ENCODE results near the gene PTPRZ1.

The PTPRZ1 gene

DNA sequence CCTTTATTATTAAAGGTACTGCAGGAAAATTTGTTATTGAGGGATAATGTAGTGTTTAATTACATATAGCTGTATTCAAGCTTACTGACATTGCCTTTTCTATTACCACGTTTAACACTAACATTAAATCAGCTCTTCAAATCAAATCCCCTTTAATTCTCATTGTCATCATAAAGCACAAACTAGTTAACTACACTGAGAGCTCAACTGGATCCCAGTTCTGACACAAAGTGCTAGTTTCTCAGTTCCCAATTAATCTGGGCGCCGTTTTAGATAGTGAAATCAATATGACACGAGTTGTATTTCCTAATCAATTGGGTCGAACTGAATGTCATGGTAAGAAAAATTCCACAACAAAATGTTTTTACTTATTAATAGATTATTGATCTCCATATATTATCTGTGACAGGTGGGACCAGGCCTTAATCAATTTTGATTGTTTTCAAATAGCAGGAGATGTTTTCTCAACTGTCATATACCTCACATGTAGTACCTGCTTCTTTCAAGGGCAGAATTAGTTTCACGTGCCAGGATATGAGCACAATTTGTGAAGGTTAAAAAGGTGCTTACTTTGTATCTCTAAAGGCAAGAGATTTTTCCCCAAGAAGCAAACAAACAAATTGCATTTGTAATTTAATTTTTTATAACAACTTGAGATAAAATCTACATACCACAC, 200.1 kb downstream of the PTPRZ1 start:
- ATAC-seq (replicated peaks; ENCODE audit: extremely low read depth, poor library complexity, severe bottlenecking) = no peak
- Mint-ChIP-seq H3K9me3 (peaks cover 5% of the 10 kb centered on the region), H3K4me1 (no peaks in the 10 kb centered on the region), H3K27ac (ENCODE audit: low read depth) (no peak overlapping the region), H3K4me3 (no peak overlapping the region), H3K36me3 (ENCODE audit: insufficient read depth) (no peaks in the 10 kb centered on the region), H3K27me3 (no peaks in the 10 kb centered on the region)
- no peak for DNase-seq (ENCODE audit: low spot score in 2 of 2)

- DNase-seq (ENCODE audit: low spot score in 2 of 2) = no peak
- no peaks in the 10 kb centered on the region for H3K4me1 Mint-ChIP-seq
- ATAC-seq (replicated peaks; ENCODE audit: extremely low read depth, poor library complexity, severe bottlenecking) = no peak
- H3K4me3 Mint-ChIP-seq = no peak overlapping the region
- no peak overlapping the region for H3K27ac Mint-ChIP-seq (ENCODE audit: low read depth)
- peaks cover 5% of the 10 kb centered on the region for H3K9me3 Mint-ChIP-seq
- H3K36me3 Mint-ChIP-seq (ENCODE audit: insufficient read depth) = no peaks in the 10 kb centered on the region
- H3K27me3 Mint-ChIP-seq = no peaks in the 10 kb centered on the region
These were observed 200.7 kb downstream of the PTPRZ1 start for GRCh38 chr7:122073635-122074034.

DNA sequence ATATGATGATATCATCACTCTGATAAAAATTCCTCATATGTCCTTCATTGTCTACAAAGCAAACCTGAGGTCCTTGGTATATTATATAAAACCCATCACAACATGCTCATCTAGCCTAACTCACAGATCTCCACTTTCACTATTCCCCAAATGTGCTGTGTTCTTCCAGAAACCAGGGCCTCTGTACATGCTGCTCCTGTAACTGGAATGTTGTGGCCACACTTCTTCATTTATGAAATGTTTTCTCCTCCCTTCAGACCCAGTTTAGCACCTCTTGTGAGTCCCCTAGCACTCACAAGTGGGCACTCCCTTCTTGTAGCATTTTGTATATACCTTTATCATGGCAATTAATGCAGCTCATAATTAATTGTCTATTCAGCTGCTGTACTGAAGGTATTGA, 209.2 kb downstream of the PTPRZ1 start:
- H3K36me3 Mint-ChIP-seq (ENCODE audit: insufficient read depth) = no peaks in the 10 kb centered on the region
- no peaks in the 10 kb centered on the region for H3K4me1 Mint-ChIP-seq
- no peaks in the 10 kb centered on the region for H3K27me3 Mint-ChIP-seq
- H3K9me3 Mint-ChIP-seq = no peaks in the 10 kb centered on the region
- DNase-seq (ENCODE audit: low spot score in 2 of 2) (no peak), ATAC-seq (replicated peaks; ENCODE audit: extremely low read depth, poor library complexity, severe bottlenecking) (no peak)
- no peak overlapping the region for H3K4me3 Mint-ChIP-seq
- no peak overlapping the region for H3K27ac Mint-ChIP-seq (ENCODE audit: low read depth)

- ATAC-seq (replicated peaks; ENCODE audit: extremely low read depth, poor library complexity, severe bottlenecking) = no peak
- Mint-ChIP-seq H3K27ac (ENCODE audit: low read depth) (no peak overlapping the region), H3K27me3 (no peaks in the 10 kb centered on the region), H3K4me1 (no peaks in the 10 kb centered on the region), H3K9me3 (no peaks in the 10 kb centered on the region), H3K36me3 (ENCODE audit: insufficient read depth) (no peaks in the 10 kb centered on the region), H3K4me3 (no peak overlapping the region)
- no peak for DNase-seq (ENCODE audit: low spot score in 2 of 2)
These were observed 209.7 kb downstream of the PTPRZ1 start for GRCh38 chr7:122082670-122083069.

DNA sequence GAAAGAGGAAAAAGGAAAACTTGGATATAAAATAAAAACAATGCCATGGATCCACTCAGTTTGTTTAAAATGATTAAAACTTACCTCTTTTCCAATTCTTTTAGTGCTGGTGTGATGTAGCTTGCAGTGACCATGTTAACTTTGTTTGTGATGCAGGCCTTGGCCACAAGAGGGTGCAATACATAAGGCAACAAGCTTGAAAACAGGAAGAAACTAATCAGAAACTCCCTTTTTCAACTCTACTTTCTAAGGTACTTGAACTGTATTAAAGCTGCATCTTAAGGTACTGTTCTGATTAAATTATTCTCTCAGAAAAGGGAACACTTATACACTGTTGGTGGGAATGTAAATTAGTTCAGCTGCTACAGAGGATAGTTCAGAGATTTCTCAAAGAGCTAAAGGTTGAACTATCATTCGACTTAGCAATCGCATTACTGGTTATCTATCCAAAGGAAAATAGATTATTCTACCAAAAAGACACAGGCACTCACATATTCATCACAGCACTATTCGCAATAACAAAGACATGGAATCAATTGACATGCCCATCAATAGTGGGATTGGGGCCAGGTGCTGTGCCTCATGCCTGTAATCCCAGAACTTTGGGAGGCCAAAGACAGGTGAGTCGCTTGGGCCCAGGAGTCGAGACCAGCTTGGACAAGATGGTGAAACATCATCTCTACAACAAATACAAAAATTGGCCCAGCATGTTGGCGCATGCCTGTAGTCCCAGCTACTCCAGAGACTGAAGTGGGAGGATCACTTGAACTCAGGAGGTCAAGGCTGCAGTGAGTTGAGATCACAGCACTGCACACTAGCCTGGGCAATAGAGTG, 220.2 kb downstream of the PTPRZ1 start:
- H3K27ac Mint-ChIP-seq (ENCODE audit: low read depth) = no peak overlapping the region
- DNase-seq (ENCODE audit: low spot score in 2 of 2) = no peak

DNA sequence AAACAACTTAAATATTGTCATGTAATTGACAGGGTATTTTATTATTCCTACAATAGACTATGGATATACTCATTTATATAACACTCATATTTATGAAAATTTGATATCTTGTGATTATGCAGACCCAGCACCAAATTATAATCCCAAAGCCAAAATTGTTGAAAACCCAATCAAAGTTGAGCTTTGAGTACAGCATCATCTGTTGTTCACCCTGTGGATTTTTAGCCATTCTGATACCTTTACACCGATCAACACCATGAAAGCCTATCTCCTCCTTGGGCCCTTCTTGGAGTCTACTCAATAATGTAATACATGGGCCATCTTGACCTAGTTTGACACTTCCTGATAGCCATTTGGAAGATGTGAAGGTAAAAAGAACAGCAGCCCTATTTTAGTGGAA, 221.6 kb downstream of the PTPRZ1 start:
- Mint-ChIP-seq H3K4me1 (no peaks in the 10 kb centered on the region), H3K4me3 (no peak overlapping the region), H3K27ac (ENCODE audit: low read depth) (no peak overlapping the region), H3K27me3 (no peaks in the 10 kb centered on the region), H3K36me3 (ENCODE audit: insufficient read depth) (no peaks in the 10 kb centered on the region), H3K9me3 (no peaks in the 10 kb centered on the region)
- ATAC-seq (replicated peaks; ENCODE audit: extremely low read depth, poor library complexity, severe bottlenecking) = no peak
- no peak for DNase-seq (ENCODE audit: low spot score in 2 of 2)

More for the DNA sequence above, 220.2 kb downstream of the PTPRZ1 start:
- Mint-ChIP-seq H3K9me3 (no peaks in the 10 kb centered on the region), H3K4me3 (no peak overlapping the region), H3K27me3 (no peaks in the 10 kb centered on the region), H3K4me1 (no peaks in the 10 kb centered on the region), H3K36me3 (ENCODE audit: insufficient read depth) (no peaks in the 10 kb centered on the region)
- ATAC-seq (replicated peaks; ENCODE audit: extremely low read depth, poor library complexity, severe bottlenecking) = no peak

- Mint-ChIP-seq H3K27ac (ENCODE audit: low read depth) (no peak overlapping the region), H3K4me3 (no peak overlapping the region), H3K27me3 (no peaks in the 10 kb centered on the region), H3K4me1 (no peaks in the 10 kb centered on the region), H3K9me3 (peaks cover 2% of the 10 kb centered on the region), H3K36me3 (ENCODE audit: insufficient read depth) (no peaks in the 10 kb centered on the region)
- ATAC-seq (replicated peaks; ENCODE audit: extremely low read depth, poor library complexity, severe bottlenecking) (no peak), DNase-seq (ENCODE audit: low spot score in 2 of 2) (no peak)
These were observed 222.7 kb downstream of the PTPRZ1 start for GRCh38 chr7:122095642-122096041.

DNA sequence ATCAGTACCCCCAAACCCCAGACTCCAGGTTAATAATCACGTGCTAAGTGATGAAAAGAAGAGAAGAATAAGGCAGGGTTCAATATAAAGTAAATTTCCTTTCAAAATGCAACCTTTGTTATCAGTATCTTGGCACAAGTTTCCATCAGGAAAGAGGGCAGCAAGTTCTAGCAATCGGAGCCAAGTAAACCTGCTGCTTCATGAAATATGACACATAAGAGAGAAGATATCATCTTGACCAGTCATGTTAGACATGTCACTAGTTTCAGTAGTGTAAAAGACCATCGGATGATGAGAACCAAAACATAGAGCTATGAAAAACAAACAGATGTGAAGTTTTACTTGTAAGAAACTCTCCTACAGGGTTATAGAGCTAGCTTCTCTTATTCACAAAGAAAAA, 227.1 kb downstream of the PTPRZ1 start:
- Mint-ChIP-seq H3K4me1 (no peaks in the 10 kb centered on the region), H3K27me3 (no peaks in the 10 kb centered on the region), H3K4me3 (no peak overlapping the region), H3K36me3 (ENCODE audit: insufficient read depth) (no peaks in the 10 kb centered on the region), H3K9me3 (peaks cover 16% of the 10 kb centered on the region), H3K27ac (ENCODE audit: low read depth) (no peak overlapping the region)
- no peak for DNase-seq (ENCODE audit: low spot score in 2 of 2)
- ATAC-seq (replicated peaks; ENCODE audit: extremely low read depth, poor library complexity, severe bottlenecking) = no peak

DNA sequence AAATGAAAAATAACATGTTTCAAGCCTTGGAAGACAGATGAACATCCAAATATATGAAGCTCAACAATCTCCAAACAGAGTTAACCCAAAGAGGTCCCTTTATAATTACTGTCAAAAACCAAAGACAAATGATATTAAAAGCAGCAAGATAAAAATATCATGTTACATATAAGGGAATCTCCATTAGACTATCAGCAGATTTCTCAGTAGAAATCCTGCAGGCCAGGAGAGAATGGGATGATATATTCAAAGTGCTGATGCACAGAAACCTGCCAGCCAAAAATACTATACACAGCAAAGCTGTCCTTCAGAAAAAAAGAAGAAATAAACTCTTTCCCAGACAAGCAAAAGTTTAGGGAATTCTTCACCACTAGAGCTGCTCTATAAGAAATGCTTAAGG, 230.1 kb downstream of the PTPRZ1 start:
- Mint-ChIP-seq H3K36me3 (ENCODE audit: insufficient read depth) (no peaks in the 10 kb centered on the region), H3K27ac (ENCODE audit: low read depth) (no peak overlapping the region), H3K4me1 (no peaks in the 10 kb centered on the region), H3K27me3 (no peaks in the 10 kb centered on the region), H3K4me3 (no peak overlapping the region), H3K9me3 (peaks cover 35% of the 10 kb centered on the region)
- DNase-seq (ENCODE audit: low spot score in 2 of 2) (no peak), ATAC-seq (replicated peaks; ENCODE audit: extremely low read depth, poor library complexity, severe bottlenecking) (no peak)
